Activated naive CD4-positive, alpha-beta T cell (primary cell): ENCODE data around the gene SAMD14.

ENCODE experiments used
- DNase-seq, 4 experiments: peaks; one replicate each; lab custom pipeline; 2025; lab: John Stamatoyannopoulos, UW

The SAMD14 gene

GRCh38 chr17:50129728-50130558 is at the start of gene SAMD14:
Gene SAMD14, minus strand, starts transcription at chr17:50130160. Its CDS starts 5,201 bp downstream, at chr17:50124959.
- peak in 2 of 4 experiments; percentile 13 to 31 for DNase-seq

GRCh38 chr17:50177983-50178834 is 48.2 kb upstream of the SAMD14 start:
- DNase-seq = peak in 1 of 4 experiments; percentile 40

GRCh38 chr17:50177476-50177875 is 47.5 kb upstream of the SAMD14 start:
- no peak for DNase-seq

GRCh38 chr17:50176559-50177357 is 46.8 kb upstream of the SAMD14 start:
- no peak for DNase-seq

GRCh38 chr17:50175035-50175807 is 45.3 kb upstream of the SAMD14 start:
- DNase-seq = no peak

- DNase-seq = no peak
Measured at GRCh38 chr17:50174444-50174843, 44.5 kb upstream of the SAMD14 start.

GRCh38 chr17:50173335-50173941 is 43.5 kb upstream of the SAMD14 start:
- no peak for DNase-seq

GRCh38 chr17:50172936-50173334 is 43.0 kb upstream of the SAMD14 start:
- no peak for DNase-seq

GRCh38 chr17:50172130-50172529 is 42.2 kb upstream of the SAMD14 start:
- no peak for DNase-seq

GRCh38 chr17:50171371-50172071 is 41.6 kb upstream of the SAMD14 start:
- DNase-seq = no peak

- DNase-seq = no peak
Measured at GRCh38 chr17:50170662-50171370, 40.9 kb upstream of the SAMD14 start.

GRCh38 chr17:50169881-50170459 is 40.0 kb upstream of the SAMD14 start:
- no peak for DNase-seq

- peak in 1 of 4 experiments; percentile 54 for DNase-seq
Measured at GRCh38 chr17:50169121-50169764, 39.3 kb upstream of the SAMD14 start.

- no peak for DNase-seq
Measured at GRCh38 chr17:50168319-50168718, 38.4 kb upstream of the SAMD14 start.

GRCh38 chr17:50167371-50167770 is 37.4 kb upstream of the SAMD14 start:
- no peak for DNase-seq

- DNase-seq = no peak
Measured at GRCh38 chr17:50166518-50167181, 36.7 kb upstream of the SAMD14 start.

GRCh38 chr17:50165867-50166517 is 36.0 kb upstream of the SAMD14 start, which contains the start of gene SGCA:
Gene SGCA, plus strand, starts transcription at chr17:50166005. Its CDS starts 36 bp downstream, at chr17:50166041.
- DNase-seq = no peak
